Upper lobe of left lung (tissue), 4 donors: ENCODE results near the gene ADAMTSL4.

Experiments used
- POLR2A ChIP-seq, 4 donors: fragments of 450-650 bp; IDR thresholded peaks; one replicate each; pipeline ENCODE4 v1.5.1; 2016 to 2017; ENCODE audit warnings: antibody characterized with exemption in 4 of 4, mild to moderate bottlenecking in 2 of 4
- POLR2AphosphoS5 ChIP-seq, 2 donors: sonication (generic); formaldehyde crosslinking; IDR thresholded peaks; one replicate each; pipeline ENCODE4 v1.5.1; 2017; ENCODE audit warnings: antibody characterized with exemption in 2 of 2

- TF ChIP-seq POLR2A (IDR thresholded peaks at IDR 0.05): no peak
- TF ChIP-seq POLR2AphosphoS5 (IDR thresholded peaks at IDR 0.05): no peak
Measured at GRCh38 chr1:150560011-150560438, 10.8 kb downstream of the ADAMTSL4 start.
